ENCODE measurements around the gene ATP1B2.

ATP1B2 gene

DNA sequence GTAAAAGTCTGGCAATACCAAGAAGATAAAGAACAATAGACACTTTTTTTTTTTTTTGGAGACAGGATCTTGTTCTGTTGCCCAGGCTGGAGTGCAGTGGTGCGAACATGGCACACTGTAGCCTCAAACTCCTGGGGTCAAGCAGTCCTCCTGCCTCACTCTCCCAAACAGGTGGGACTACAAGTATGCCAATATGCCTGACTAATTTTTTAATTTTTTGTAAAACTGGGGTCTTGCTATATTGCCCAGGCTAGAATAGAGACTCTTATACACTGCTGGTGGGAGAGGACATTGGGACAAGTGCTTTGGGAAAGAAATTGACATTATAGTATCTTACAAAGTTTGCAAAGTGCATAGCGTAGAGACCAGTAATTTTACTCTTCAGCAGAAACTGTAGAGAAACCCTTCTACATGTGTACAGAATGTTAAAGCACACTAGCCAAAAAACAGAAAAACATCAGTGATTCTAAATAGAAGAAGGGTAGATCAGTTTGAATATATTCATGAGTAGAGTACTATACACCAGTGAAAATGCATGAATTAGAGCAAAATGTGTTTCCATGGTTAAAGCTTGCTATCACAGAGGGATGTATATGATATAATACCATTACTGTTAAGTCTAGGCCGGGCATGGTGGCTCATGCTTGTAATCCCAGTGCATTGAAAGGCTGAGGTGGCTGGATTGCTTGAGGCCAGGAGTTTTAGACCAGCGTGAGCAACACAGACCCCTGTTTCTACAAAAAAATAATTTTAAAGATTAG is 47.3 kb downstream of the ATP1B2 start:
- no peak for DNase-seq (ENCODE audit: extremely low read depth, low read depth)
- TF ChIP-seq CTCF (IDR thresholded peaks at IDR 0.05; ENCODE audit: low read depth, low read length), result no peak

DNA sequence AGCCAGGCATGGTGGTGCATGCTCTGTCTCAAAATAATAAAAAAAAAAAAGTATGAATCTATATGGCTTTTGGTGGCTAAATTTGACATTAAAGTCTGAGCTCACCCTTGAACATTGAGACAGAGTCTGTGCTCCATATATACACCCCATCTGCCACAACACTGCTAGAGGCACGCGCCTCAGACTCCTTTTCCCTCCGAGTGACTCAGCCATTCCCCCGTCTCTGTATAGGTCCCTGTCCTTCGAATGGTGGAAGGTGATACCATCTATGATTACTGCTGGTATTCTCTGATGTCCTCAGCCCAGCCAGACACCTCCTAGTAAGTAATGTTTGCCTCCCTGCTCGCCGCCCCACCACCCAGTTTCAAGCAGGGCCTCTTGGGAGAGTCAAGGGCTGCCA is 49.8 kb downstream of the ATP1B2 start:
- DNase-seq (ENCODE audit: extremely low read depth, low read depth), result no peak

GRCh38 chr17:7701681-7702080 is 51.0 kb downstream of the ATP1B2 start:
- TF ChIP-seq CTCF (IDR thresholded peaks at IDR 0.05; ENCODE audit: low read depth, low read length), result no peak
- no peak for DNase-seq (ENCODE audit: extremely low read depth, low read depth)

More for the DNA sequence above, 49.8 kb downstream of the ATP1B2 start:
- no peak for TF ChIP-seq CTCF (IDR thresholded peaks at IDR 0.05; ENCODE audit: low read depth, low read length)

- DNase-seq (ENCODE audit: extremely low read depth, low read depth), result no peak
- TF ChIP-seq CTCF (IDR thresholded peaks at IDR 0.05; ENCODE audit: low read depth, low read length), result no peak
Measured at GRCh38 chr17:7702776-7703175, 52.0 kb downstream of the ATP1B2 start.

GRCh38 chr17:7703584-7704479 is 53.1 kb downstream of the ATP1B2 start:
- TF ChIP-seq CTCF (IDR thresholded peaks at IDR 0.05; ENCODE audit: low read depth, low read length), result no peak
- DNase-seq (ENCODE audit: extremely low read depth, low read depth), result no peak

GRCh38 chr17:7704601-7705268 is 54.0 kb downstream of the ATP1B2 start, which contains the start of gene EFNB3:
Gene EFNB3 (plus strand): TSS chr17:7705202. CDS start chr17:7705599, 397 bp downstream.
- no peak for DNase-seq (ENCODE audit: extremely low read depth, low read depth)
- no peak for TF ChIP-seq CTCF (IDR thresholded peaks at IDR 0.05; ENCODE audit: low read depth, low read length)

Data from AG09319 (cell line).